OCI-LY1 (cell line): Measurements from ENCODE around the gene TTC23.

Experiments
- H2AFZ ChIP-seq: fragments of 200-600 bp; sonication (generic), shearing (Covaris generic); 2 replicates; pipeline ENCODE4 v1.6.0; 2014; ENCODE audit warnings: antibody characterized with exemption, mild to moderate bottlenecking, low read length
- H3F3A ChIP-seq: fragments of 200-600 bp; sonication (generic), shearing (Covaris generic); 2 replicates; pipeline ENCODE4 v1.6.0; 2014; ENCODE audit warnings: mild to moderate bottlenecking, antibody characterized with exemption, low read length, moderate library complexity; ENCODE audit not compliant: insufficient read depth
- H3K27ac ChIP-seq: fragments of 200-600 bp; sonication (generic); 2 replicates; pipeline ENCODE4 v1.5.1; 2014; ENCODE audit warnings: low read length, mixed run types, mild to moderate bottlenecking, low read depth; ENCODE audit not compliant: poor library complexity, severe bottlenecking
- H3K27me3 ChIP-seq: fragments of 200-600 bp; sonication (generic); 2 replicates; pipeline ENCODE4 v1.6.0; 2014; ENCODE audit warnings: antibody characterized with exemption, mild to moderate bottlenecking, low read length, moderate library complexity; ENCODE audit not compliant: insufficient read depth
- H3K36me3 ChIP-seq: fragments of 200-600 bp; sonication (generic); 2 replicates; pipeline ENCODE4 v1.6.1; 2014; ENCODE audit warnings: mild to moderate bottlenecking, antibody characterized with exemption, low read length, moderate library complexity, mixed read lengths; ENCODE audit not compliant: insufficient read depth
- H3K4me1 ChIP-seq: fragments of 200-600 bp; sonication (generic); 2 replicates; pipeline ENCODE4 v1.5.1; 2014; ENCODE audit warnings: mild to moderate bottlenecking, low read length, moderate library complexity; ENCODE audit not compliant: insufficient read depth, severe bottlenecking
- H3K4me2 ChIP-seq: fragments of 200-600 bp; sonication (generic), shearing (Covaris generic); 2 replicates; pipeline ENCODE4 v1.6.1; 2014; ENCODE audit warnings: low read length
- H3K4me3 ChIP-seq: fragments of 200-600 bp; sonication (generic); 2 replicates; pipeline ENCODE4 v1.5.1; 2014; ENCODE audit warnings: low read length, low read depth, mild to moderate bottlenecking, mixed read lengths; ENCODE audit not compliant: poor library complexity, severe bottlenecking
- H3K79me2 ChIP-seq: fragments of 200-600 bp; shearing (Covaris generic); 2 replicates; pipeline ENCODE4 v1.6.1; 2016; ENCODE audit warnings: mixed run types, low read length, mixed read lengths; ENCODE audit not compliant: insufficient read depth
- H3K9ac ChIP-seq: fragments of 200-600 bp; sonication (generic), shearing (Covaris generic); 2 replicates; pipeline ENCODE4 v1.6.1; 2014; ENCODE audit warnings: mild to moderate bottlenecking, low read length, mixed read lengths
- H3K9me2 ChIP-seq: fragments of 200-600 bp; sonication (generic), shearing (Covaris generic); 2 replicates; pipeline ENCODE4 v1.6.1; 2014; ENCODE audit warnings: low read depth, mild to moderate bottlenecking, low read length, mixed read lengths
- H3K9me3 ChIP-seq: fragments of 200-600 bp; shearing (Covaris generic); 2 replicates; pipeline ENCODE4 v1.6.1; 2014; ENCODE audit warnings: low read length, mixed read lengths
- H4K20me1 ChIP-seq: fragments of 200-600 bp; sonication (generic), shearing (Covaris generic); 2 replicates; pipeline ENCODE4 v1.6.0; 2016; ENCODE audit warnings: mild to moderate bottlenecking, low read length; ENCODE audit not compliant: insufficient read depth
- CTCF ChIP-seq: fragments of 200-600 bp; sonication (generic), shearing (Covaris generic); IDR thresholded peaks from 2 replicates; pipeline ENCODE4 v1.5.1; 2017; ENCODE audit warnings: mild to moderate bottlenecking, antibody characterized with exemption, low read length, moderate library complexity, mixed read lengths
- EZH2 ChIP-seq: fragments of 200-600 bp; sonication (generic), shearing (Covaris generic); IDR thresholded peaks from 2 replicates; pipeline ENCODE4 v1.8.0; 2017; ENCODE audit warnings: borderline replicate concordance, mixed run types, mild to moderate bottlenecking, antibody characterized with exemption, low read length, moderate library complexity, mixed read lengths

TTC23 gene

DNA sequence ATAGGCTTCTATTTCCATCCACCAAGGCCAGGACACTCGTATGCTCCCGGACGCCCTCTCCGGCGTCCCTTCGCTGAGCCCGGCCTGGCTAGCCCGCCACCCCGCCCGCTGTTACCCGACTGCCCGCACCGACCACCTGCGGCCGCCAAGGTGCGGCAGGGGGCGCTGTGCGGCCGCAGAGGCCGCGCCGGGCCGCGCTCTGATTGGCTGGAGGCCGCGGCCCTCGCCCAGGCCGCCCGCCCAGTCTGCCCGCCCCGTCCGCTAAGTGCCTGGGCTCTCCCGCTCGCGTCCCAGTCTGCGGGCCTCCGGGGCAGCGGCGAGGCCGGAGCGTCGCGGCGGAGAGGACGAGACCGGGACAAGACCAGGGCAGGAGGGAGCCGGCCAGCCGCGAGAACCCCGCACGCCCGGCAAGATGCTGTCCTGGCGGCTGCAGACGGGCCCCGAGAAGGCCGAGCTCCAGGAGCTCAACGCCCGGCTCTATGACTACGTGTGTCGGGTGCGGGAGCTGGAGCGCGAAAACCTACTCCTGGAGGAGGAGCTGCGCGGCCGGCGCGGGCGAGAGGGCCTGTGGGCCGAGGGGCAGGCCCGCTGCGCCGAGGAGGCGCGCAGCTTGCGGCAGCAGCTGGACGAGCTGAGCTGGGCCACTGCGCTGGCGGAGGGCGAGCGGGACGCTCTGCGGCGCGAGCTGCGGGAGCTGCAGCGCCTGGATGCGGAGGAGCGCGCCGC is 144.4 kb downstream of the TTC23 start, which contains the start of gene SYNM:
Gene SYNM (plus strand): TSS at position 293 of the 726 bp plus-strand sequence. CDS start 120 bp downstream, at position 413.
- Histone ChIP-seq H3K4me3 (no peak within 1 kb of the TSS), H3K27me3 (no peaks in the 10 kb centered on the region), H4K20me1 (no peaks in the 10 kb centered on the region), H3K9me2 (no peaks in the 10 kb centered on the region), H3K9me3 (no peaks in the 10 kb centered on the region), H3K79me2 (no peaks in the 10 kb centered on the region), H3K27ac (no peak within 1 kb of the TSS), H3K9ac (no peak within 1 kb of the TSS), H3F3A (no peaks in the 10 kb centered on the region), H3K4me1 (peaks cover 4% of the 10 kb centered on the region), H3K36me3 (no peaks in the 10 kb centered on the region), H2AFZ (no peak within 1 kb of the TSS), H3K4me2 (no peak within 1 kb of the TSS)
- TF ChIP-seq EZH2: no peak
- no peak for TF ChIP-seq CTCF

GRCh38 chr15:99103279-99103678 is 146.1 kb downstream of the TTC23 start:
- H3K9ac ChIP-seq: no peak overlapping the region
- no peaks in the 10 kb centered on the region for H3F3A ChIP-seq
- H3K4me2 ChIP-seq: no peak overlapping the region
- H3K79me2 ChIP-seq: no peaks in the 10 kb centered on the region
- H4K20me1 ChIP-seq: no peaks in the 10 kb centered on the region
- no peak overlapping the region for H2AFZ ChIP-seq
- H3K4me3 ChIP-seq: no peak overlapping the region
- no peaks in the 10 kb centered on the region for H3K27me3 ChIP-seq
- H3K9me3 ChIP-seq: no peaks in the 10 kb centered on the region
- no peaks in the 10 kb centered on the region for H3K36me3 ChIP-seq
- no peak for TF ChIP-seq EZH2
- TF ChIP-seq CTCF: no peak
- H3K4me1 ChIP-seq: peaks cover 4% of the 10 kb centered on the region
- H3K27ac ChIP-seq: no peak overlapping the region
- no peaks in the 10 kb centered on the region for H3K9me2 ChIP-seq

- Histone ChIP-seq H3K36me3 (no peaks in the 10 kb centered on the region), H4K20me1 (no peaks in the 10 kb centered on the region), H3K4me2 (no peak overlapping the region), H3K4me3 (no peak overlapping the region), H3K9me3 (no peaks in the 10 kb centered on the region), H3K9ac (no peak overlapping the region), H2AFZ (no peak overlapping the region), H3K79me2 (no peaks in the 10 kb centered on the region), H3K27me3 (no peaks in the 10 kb centered on the region), H3K4me1 (peaks cover 4% of the 10 kb centered on the region), H3K9me2 (no peaks in the 10 kb centered on the region), H3F3A (no peaks in the 10 kb centered on the region), H3K27ac (no peak overlapping the region)
- TF ChIP-seq CTCF: no peak
Observed at GRCh38 chr15:99102332-99103235, 146.8 kb downstream of the TTC23 start.
